C4-2B (cell line): ENCODE data around the gene TOPBP1.

Experiments
- H3K27ac ChIP-seq: fragments of 450-650 bp; 2 replicates; pipeline ENCODE4 v1.5.1; 2017
- CTCF ChIP-seq: fragments of 450-650 bp; conservative IDR thresholded peaks from 2 replicates; pipeline ENCODE4 v1.5.1; 2017; ENCODE audit warnings: mild to moderate bottlenecking
- ZFX ChIP-seq: fragments of 450-650 bp; IDR thresholded peaks from 2 replicates; pipeline ENCODE4 v1.6.1; 2017

TOPBP1 gene

GRCh38 chr3:133575086-133575485, 86.7 kb downstream of the TOPBP1 start:
- no peak overlapping the region for H3K27ac ChIP-seq
- TF ChIP-seq ZFX, result no peak

GRCh38 chr3:133574260-133574881, 87.4 kb downstream of the TOPBP1 start:
- H3K27ac ChIP-seq, result peak overlapping the region; percentile 93
- TF ChIP-seq ZFX (peak; percentile 74), CTCF (peak; percentile 6; the same call in 1 of the 2 replicates)

GRCh38 chr3:133573629-133574194, 88.0 kb downstream of the TOPBP1 start, which contains the start of gene CDV3:
TSS of gene CDV3 (plus strand) at chr3:133573686. CDS start at chr3:133574045, 359 bp downstream.
- TF ChIP-seq CTCF (no peak), ZFX (peak; percentile 93)
- peak within 1 kb of the TSS; percentile 93 for H3K27ac ChIP-seq

- H3K27ac ChIP-seq, result peak overlapping the region; percentile 93
- no peak for TF ChIP-seq ZFX
- TF ChIP-seq CTCF, result no peak
Measured at GRCh38 chr3:133573054-133573628, 88.6 kb downstream of the TOPBP1 start.

- peak overlapping the region; percentile 93 for H3K27ac ChIP-seq
- TF ChIP-seq CTCF (no peak), ZFX (no peak)
Measured at GRCh38 chr3:133572158-133573053, 89.3 kb downstream of the TOPBP1 start.

- TF ChIP-seq ZFX, result no peak
- TF ChIP-seq CTCF, result no peak
- no peak overlapping the region for H3K27ac ChIP-seq
Measured at GRCh38 chr3:133570937-133571320, 90.8 kb downstream of the TOPBP1 start.

GRCh38 chr3:133570139-133570936, 91.4 kb downstream of the TOPBP1 start:
- H3K27ac ChIP-seq, result no peak overlapping the region

More at GRCh38 chr3:133570139-133570936, 91.4 kb downstream of the TOPBP1 start:
- TF ChIP-seq CTCF (no peak), ZFX (no peak)
